GM12878 (cell line): ENCODE data around the gene PPP1R13B. TPM values are rescaled to one million over a fixed set of nuclear protein-coding genes. Genes with fewer than 3 reads are reported as not detected.

ENCODE experiments used
- ATAC-seq: fragments of 200-7000 bp; cut with Tn5 transposase; 3 replicates; pipeline ENCODE4 v1.9.1; 2020; ENCODE audit warnings: mild to moderate bottlenecking, moderate library complexity
- BruUV-seq: library from RNA; stranded (reverse); fragments of 400-500 nt; replicated peaks from 2 replicates; lab custom pipeline; 2021; lab: Mats Ljungman, UMichigan
- CTCF ChIA-PET: fragments of 300-600 bp; sonication (Branson Sonifier 250); formaldehyde crosslinking; extraction: SDS; loops from one replicate; lab custom pipeline; 2021; ENCODE audit warnings: inconsistent platforms; lab: Yijun Ruan, JAX
- POLR2A ChIA-PET: fragments of 350-600 bp; formaldehyde crosslinking; extraction: SDS; loops from one replicate; lab custom pipeline; 2021; ENCODE audit warnings: inconsistent platforms; lab: Charles Lee
- RAD21 ChIA-PET: fragments of 300-600 bp; sonication (Branson Sonifier 250); formaldehyde crosslinking; loops from one replicate; lab custom pipeline; 2023; ENCODE audit warnings: antibody characterized with exemption; ENCODE audit not compliant: unreplicated experiment; lab: Charles Lee
- SMC1A ChIA-PET: fragments of 300-600 bp; sonication (Branson Sonifier 250); formaldehyde crosslinking; loops from one replicate; lab custom pipeline; 2023; ENCODE audit not compliant: unreplicated experiment, uncharacterized antibody; lab: Charles Lee
- DNase-seq: peaks from one replicate; pipeline ENCODE4 v3.0.0-alpha.2; 2011; ENCODE audit warnings: low read depth, low spot score
- FAIRE-seq: peaks from 3 replicates; lab custom pipeline; 2011; peaks lifted over from hg19 to GRCh38; lab: Jason Lieb, UNC
- H2AFZ ChIP-seq: 2 replicates; pipeline ENCODE4 v1.6.0; 2011; ENCODE audit warnings: low read depth, low read length, control low read depth; ENCODE audit not compliant: control insufficient read depth
- H3K27ac ChIP-seq: 2 replicates; pipeline ENCODE4 v1.5.1; 2011; ENCODE audit warnings: control low read depth; ENCODE audit not compliant: control insufficient read depth, insufficient read depth
- H3K27me3 ChIP-seq, 2 experiments: replicated peaks in 1 of 2; 2 replicates each; pipeline versions ENCODE4 v1.6.0 to v1.6.1; 2011; ENCODE audit warnings: low read length in 1 of 2; ENCODE audit not compliant: control insufficient read depth in 2 of 2, insufficient read depth in 2 of 2
- H3K36me3 ChIP-seq, 2 experiments: 2 replicates each; pipeline ENCODE4 v1.5.1; 2011; ENCODE audit warnings: low read length in 1 of 2; ENCODE audit not compliant: control insufficient read depth in 2 of 2, insufficient read depth in 2 of 2
- H3K4me1 ChIP-seq: 2 replicates; pipeline ENCODE4 v1.6.1; 2011; ENCODE audit warnings: mild to moderate bottlenecking, low read length, moderate library complexity, mixed read lengths; ENCODE audit not compliant: control insufficient read depth, insufficient read depth
- H3K4me2 ChIP-seq: 2 replicates; pipeline ENCODE4 v1.6.0; 2011; ENCODE audit warnings: control low read depth; ENCODE audit not compliant: control insufficient read depth, insufficient read depth
- H3K4me3 ChIP-seq: fragments of 200-600 bp; sonication (generic); 2 replicates; pipeline ENCODE4 v1.5.1; 2016
- H3K79me2 ChIP-seq: 2 replicates; pipeline ENCODE4 v1.6.0; 2011; ENCODE audit warnings: low read length; ENCODE audit not compliant: control insufficient read depth, insufficient read depth
- H3K9ac ChIP-seq: 2 replicates; pipeline ENCODE4 v1.8.0; 2011; ENCODE audit warnings: low read length, control low read depth, mixed read lengths; ENCODE audit not compliant: control insufficient read depth, insufficient read depth
- H3K9me3 ChIP-seq: replicated peaks from 3 replicates; pipeline ENCODE4 v1.5.1; 2011; ENCODE audit warnings: mild to moderate bottlenecking, low read length; ENCODE audit not compliant: control insufficient read depth, insufficient read depth
- H4K20me1 ChIP-seq: 2 replicates; pipeline ENCODE4 v1.6.0; 2011; ENCODE audit not compliant: control insufficient read depth, insufficient read depth
- ATF2 ChIP-seq: IDR thresholded peaks from 2 replicates; pipeline ENCODE4 v1.6.1; 2012; ENCODE audit warnings: low read length, inconsistent platforms
- BCL11A ChIP-seq: IDR thresholded peaks from 2 replicates; pipeline ENCODE4 v1.6.1; 2011; ENCODE audit warnings: low read depth, low read length
- CEBPZ ChIP-seq: fragments of 150-350 bp; IDR thresholded peaks from 2 replicates; pipeline ENCODE4 v1.6.1; 2016; ENCODE audit warnings: low read depth, low read length
- ELK1 ChIP-seq: IDR thresholded peaks from 2 replicates; pipeline ENCODE4 v1.6.1; 2012; ENCODE audit warnings: low read depth, low read length, improper control_type of control experiment
- HDAC2 ChIP-seq: fragments of 200-600 bp; sonication (generic); IDR thresholded peaks from 2 replicates; pipeline ENCODE4 v1.6.1; 2017
- IRF3 ChIP-seq: fragments of 450-650 bp; IDR thresholded peaks from 2 replicates; pipeline ENCODE4 v1.6.1; 2014; ENCODE audit warnings: mild to moderate bottlenecking
- PAX5 ChIP-seq: IDR thresholded peaks from 2 replicates; pipeline ENCODE4 v1.6.1; 2011; ENCODE audit warnings: low read depth, low read length, borderline replicate concordance
- ZBTB11 ChIP-seq: fragments of 450-650 bp; formaldehyde crosslinking; IDR thresholded peaks from 2 replicates; pipeline ENCODE4 v1.5.0; 2022; ENCODE audit warnings: mild to moderate bottlenecking, missing genetic modification characterization
- ZNF592 ChIP-seq: fragments of 450-650 bp; IDR thresholded peaks from 2 replicates; pipeline ENCODE4 v1.6.1; 2017; ENCODE audit warnings: mild to moderate bottlenecking, moderate library complexity
- WGBS: methylation state at CpG from one replicate; pipeline ENCODE4 v1.1.6; 2016; ENCODE audit warnings: low lambda C conversion rate; ENCODE audit not compliant: insufficient replicate concordance, insufficient coverage; ENCODE audit errors: missing lambda C conversion rate; 5-methylcytosine and 5-hydroxymethylcytosine counted together
- in situ Hi-C: fragments of 300-500 bp; cut with MboI; formaldehyde crosslinking; loops from 9 replicates; pipeline ENCODE4 v1.14.3; 2018; ENCODE audit warnings: mixed read lengths
- intact Hi-C: fragments of 100-400 bp; cut with micrococcal nuclease; formaldehyde crosslinking; loops from one replicate; pipeline ENCODE4 v1.14.2; 2022; ENCODE audit not compliant: unreplicated experiment
- polyA plus RNA-seq, 11 experiments: library from polyadenylated mRNA; depleted of rRNA in 4 of 11; unstranded in 6 of 11; stranded (reverse) in 5 of 11; fragments of >200 nt; fragmentation: Nextera tagmentation in 4 of 11; fragmentation: Illumina TruSeq in 1 of 11; extraction: Ambion mirVana in 4 of 11; extraction: Trizol in 1 of 11; gene quantifications; 1 replicate in 1 of 11; 2 replicates in 10 of 11; pipeline versions ENCODE4 v1.2.1 to v1.2.3, GENCODE V29; 2011 to 2016; ENCODE audit warnings: inconsistent platforms in 2 of 11, missing spikeins in 2 of 11, low read depth in 1 of 11
- total RNA-seq, 4 experiments: library from RNA; depleted of rRNA in 3 of 4; stranded (reverse); fragments of >200 nt in 3 of 4; fragmentation: Illumina TruSeq in 1 of 4; extraction: Trizol in 1 of 4; gene quantifications; 2 replicates each; pipeline versions ENCODE4 v1.2.1 to v1.2.3, GENCODE V29; 2013 to 2021

PPP1R13B gene
- total and polyA plus RNA-seq, 10 of the 15 experiments (the other 5 are each of a cell fraction or from before 2014, with no cell fraction given): 0.16 to 8.1 (median 3.2) TPM

GRCh38 chr14:103753774-103754173 lies 93.6 kb downstream of the PPP1R13B start:
- Histone ChIP-seq H4K20me1 (no peaks in the 10 kb centered on the region), H3K4me2 (no peak overlapping the region), H3K4me1 (no peaks in the 10 kb centered on the region), H3K79me2 (no peaks in the 10 kb centered on the region), H3K27me3 (no peaks in the 10 kb centered on the region), H2AFZ (no peak overlapping the region), H3K27ac (no peak overlapping the region), H3K9ac (no peak overlapping the region), H3K4me3 (no peak overlapping the region), H3K9me3 (no peaks in the 10 kb centered on the region), H3K36me3 (no peaks in the 10 kb centered on the region)
- no TSS peak for BruUV-seq
- in situ Hi-C loops (no loop called here), intact Hi-C loops (no loop called here)
- no peak for ATAC-seq
- CTCF ChIA-PET: interaction anchor here (1.1 kb wide), 1 partner anchor 55 kb away, joined by 3 read pairs; no protein-coding TSS in a partner anchor
- no peak for DNase-seq
- FAIRE-seq: no peak
- POLR2A ChIA-PET: no interaction called here
- RAD21 ChIA-PET: no interaction called here
- 89% methylated on average over 9 of the region's 9 CpGs for WGBS
- SMC1A ChIA-PET: interaction anchor here (1.0 kb wide), 1 partner anchor 13 kb away, joined by 3 read pairs; no protein-coding TSS in a partner anchor
- TF ChIP-seq ELK1: no peak
- no peak for TF ChIP-seq ATF2
- no peak for TF ChIP-seq ZBTB11 (CRISPR knock-in tag)
- TF ChIP-seq BCL11A: no peak
- no peak for TF ChIP-seq PAX5
- TF ChIP-seq ZNF592: no peak
- no peak for TF ChIP-seq IRF3
- no peak for TF ChIP-seq CEBPZ
- TF ChIP-seq HDAC2: no peak
